ENCODE results near the gene MET.

MET gene

DNA sequence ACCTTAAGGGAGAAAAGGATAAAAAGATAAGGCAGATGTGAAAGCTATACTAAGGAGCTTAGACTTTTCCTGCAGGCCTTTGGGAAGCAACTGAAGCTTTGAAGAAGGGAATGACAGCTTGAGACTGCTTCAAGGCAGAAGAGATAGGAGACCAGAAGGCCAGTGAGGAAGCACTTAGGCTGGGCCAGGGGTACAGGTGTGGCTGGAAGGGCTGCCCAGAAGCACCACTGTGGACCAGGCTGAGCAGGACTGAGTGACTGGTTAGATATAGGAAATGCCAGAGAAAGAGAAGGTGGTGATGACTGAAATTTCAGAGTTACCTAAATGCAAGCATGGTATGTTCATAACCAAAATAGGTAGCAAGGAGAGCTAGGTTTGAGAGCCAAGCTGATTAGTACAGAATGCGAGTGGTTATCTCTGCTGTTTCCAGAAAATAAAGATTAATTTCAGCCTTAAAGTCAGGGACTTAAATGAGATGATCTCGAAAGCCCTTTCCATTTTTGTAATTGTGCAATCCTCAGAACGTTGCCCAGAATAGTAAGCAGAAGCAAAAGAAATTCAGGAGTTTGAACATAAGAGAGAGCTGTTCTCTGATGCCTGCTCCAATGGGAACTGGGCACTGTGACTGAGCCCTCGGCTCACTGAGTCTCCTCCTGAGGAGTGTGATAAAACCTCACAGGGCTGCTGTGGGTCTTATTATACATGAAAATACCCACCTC is 54.9 kb downstream of the MET start:
- H2AFZ ChIP-seq (ENCODE audit: low read depth) = no peak overlapping the region
- H3K9ac ChIP-seq = no peak overlapping the region
- H3K27ac ChIP-seq = no peak overlapping the region
- H3K4me3 ChIP-seq (IDR thresholded peaks at IDR 0.05; ENCODE audit: insufficient read depth, low read depth, low read length) = no peak overlapping the region
- no peaks in the 10 kb centered on the region for H3K36me3 ChIP-seq (ENCODE audit: insufficient read depth)
- no peaks in the 10 kb centered on the region for H3K4me1 ChIP-seq (ENCODE audit: low read depth, poor library complexity, severe bottlenecking)
- H3K79me2 ChIP-seq (ENCODE audit: insufficient read depth, low read depth) = no peaks in the 10 kb centered on the region
- no peaks in the 10 kb centered on the region for H4K20me1 ChIP-seq (ENCODE audit: insufficient read depth)
- no peak overlapping the region for H3K4me2 ChIP-seq
- H3K27me3 ChIP-seq (ENCODE audit: insufficient read depth, low read depth) = no peaks in the 10 kb centered on the region
- TF ChIP-seq, protein P1, sequence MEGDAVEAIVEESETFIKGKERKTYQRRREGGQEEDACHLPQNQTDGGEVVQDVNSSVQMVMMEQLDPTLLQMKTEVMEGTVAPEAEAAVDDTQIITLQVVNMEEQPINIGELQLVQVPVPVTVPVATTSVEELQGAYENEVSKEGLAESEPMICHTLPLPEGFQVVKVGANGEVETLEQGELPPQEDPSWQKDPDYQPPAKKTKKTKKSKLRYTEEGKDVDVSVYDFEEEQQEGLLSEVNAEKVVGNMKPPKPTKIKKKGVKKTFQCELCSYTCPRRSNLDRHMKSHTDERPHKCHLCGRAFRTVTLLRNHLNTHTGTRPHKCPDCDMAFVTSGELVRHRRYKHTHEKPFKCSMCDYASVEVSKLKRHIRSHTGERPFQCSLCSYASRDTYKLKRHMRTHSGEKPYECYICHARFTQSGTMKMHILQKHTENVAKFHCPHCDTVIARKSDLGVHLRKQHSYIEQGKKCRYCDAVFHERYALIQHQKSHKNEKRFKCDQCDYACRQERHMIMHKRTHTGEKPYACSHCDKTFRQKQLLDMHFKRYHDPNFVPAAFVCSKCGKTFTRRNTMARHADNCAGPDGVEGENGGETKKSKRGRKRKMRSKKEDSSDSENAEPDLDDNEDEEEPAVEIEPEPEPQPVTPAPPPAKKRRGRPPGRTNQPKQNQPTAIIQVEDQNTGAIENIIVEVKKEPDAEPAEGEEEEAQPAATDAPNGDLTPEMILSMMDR (conservative IDR thresholded peaks at IDR 0.05; ENCODE audit: low read depth, low read length) = no peak

DNA sequence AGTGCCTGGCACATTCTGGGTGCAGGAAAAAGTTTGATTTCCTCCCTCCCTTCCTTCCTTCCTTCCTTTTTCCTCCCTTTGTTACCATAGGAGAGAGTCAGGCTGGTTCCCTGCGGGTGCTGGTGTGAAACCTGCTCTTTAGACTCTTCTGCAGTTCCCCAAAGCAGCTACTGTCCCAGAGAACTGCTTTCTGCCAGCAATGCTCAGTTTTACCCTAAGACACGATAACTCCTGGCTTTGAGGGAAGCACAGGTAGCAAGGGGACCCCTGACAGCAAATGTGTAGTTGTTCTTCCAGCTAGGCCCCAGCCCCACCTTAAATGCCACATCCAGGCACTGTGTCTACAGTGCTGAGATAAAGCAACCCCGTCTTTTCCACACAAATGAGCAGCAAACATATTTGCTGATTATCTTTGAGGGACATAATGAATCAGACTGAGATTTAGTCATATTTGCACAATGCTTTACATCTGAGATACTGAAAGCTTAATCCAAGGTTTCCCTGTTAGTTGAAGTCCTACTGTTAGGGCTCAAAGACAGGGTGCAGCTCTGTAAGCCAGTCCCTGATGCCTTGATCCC is 55.5 kb downstream of the MET start:
- Histone ChIP-seq H3K9ac (no peak overlapping the region), H3K36me3 (ENCODE audit: insufficient read depth) (no peaks in the 10 kb centered on the region), H2AFZ (ENCODE audit: low read depth) (no peak overlapping the region), H4K20me1 (ENCODE audit: insufficient read depth) (no peaks in the 10 kb centered on the region), H3K27me3 (ENCODE audit: insufficient read depth, low read depth) (no peaks in the 10 kb centered on the region), H3K27ac (no peak overlapping the region), H3K4me3 (IDR thresholded peaks at IDR 0.05; ENCODE audit: insufficient read depth, low read depth, low read length) (no peak overlapping the region), H3K79me2 (ENCODE audit: insufficient read depth, low read depth) (no peaks in the 10 kb centered on the region), H3K4me1 (ENCODE audit: low read depth, poor library complexity, severe bottlenecking) (no peaks in the 10 kb centered on the region), H3K4me2 (no peak overlapping the region)
- TF ChIP-seq, protein P1 (conservative IDR thresholded peaks at IDR 0.05; ENCODE audit: low read depth, low read length) = no peak

DNA sequence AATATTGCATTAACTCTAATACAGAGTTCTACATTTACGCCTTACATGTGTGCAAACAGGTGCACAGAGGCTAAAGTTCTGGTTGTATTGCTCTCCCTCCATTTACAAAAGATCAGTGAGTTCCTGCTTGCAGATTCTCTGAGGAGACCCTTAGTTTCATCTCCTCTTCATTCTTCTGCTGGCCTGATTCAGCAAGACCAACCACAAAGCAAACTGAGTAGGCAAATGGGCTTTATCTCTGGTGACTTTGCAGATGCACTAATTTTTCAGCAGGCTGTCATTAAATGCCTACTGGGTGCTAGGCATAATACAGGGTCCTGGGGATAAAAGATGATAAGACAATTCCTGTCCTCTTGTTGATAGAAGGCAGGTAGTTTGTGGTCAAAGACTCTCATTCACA is 56.4 kb downstream of the MET start:
- no peak overlapping the region for H3K27ac ChIP-seq
- no peak overlapping the region for H3K4me3 ChIP-seq (IDR thresholded peaks at IDR 0.05; ENCODE audit: insufficient read depth, low read depth, low read length)
- no peak overlapping the region for H3K4me2 ChIP-seq
- H3K79me2 ChIP-seq (ENCODE audit: insufficient read depth, low read depth) = no peaks in the 10 kb centered on the region
- no peaks in the 10 kb centered on the region for H3K4me1 ChIP-seq (ENCODE audit: low read depth, poor library complexity, severe bottlenecking)
- no peaks in the 10 kb centered on the region for H4K20me1 ChIP-seq (ENCODE audit: insufficient read depth)
- H3K27me3 ChIP-seq (ENCODE audit: insufficient read depth, low read depth) = no peaks in the 10 kb centered on the region
- H2AFZ ChIP-seq (ENCODE audit: low read depth) = no peak overlapping the region
- no peaks in the 10 kb centered on the region for H3K36me3 ChIP-seq (ENCODE audit: insufficient read depth)
- TF ChIP-seq, protein P1 (conservative IDR thresholded peaks at IDR 0.05; ENCODE audit: low read depth, low read length) = no peak
- H3K9ac ChIP-seq = no peak overlapping the region

DNA sequence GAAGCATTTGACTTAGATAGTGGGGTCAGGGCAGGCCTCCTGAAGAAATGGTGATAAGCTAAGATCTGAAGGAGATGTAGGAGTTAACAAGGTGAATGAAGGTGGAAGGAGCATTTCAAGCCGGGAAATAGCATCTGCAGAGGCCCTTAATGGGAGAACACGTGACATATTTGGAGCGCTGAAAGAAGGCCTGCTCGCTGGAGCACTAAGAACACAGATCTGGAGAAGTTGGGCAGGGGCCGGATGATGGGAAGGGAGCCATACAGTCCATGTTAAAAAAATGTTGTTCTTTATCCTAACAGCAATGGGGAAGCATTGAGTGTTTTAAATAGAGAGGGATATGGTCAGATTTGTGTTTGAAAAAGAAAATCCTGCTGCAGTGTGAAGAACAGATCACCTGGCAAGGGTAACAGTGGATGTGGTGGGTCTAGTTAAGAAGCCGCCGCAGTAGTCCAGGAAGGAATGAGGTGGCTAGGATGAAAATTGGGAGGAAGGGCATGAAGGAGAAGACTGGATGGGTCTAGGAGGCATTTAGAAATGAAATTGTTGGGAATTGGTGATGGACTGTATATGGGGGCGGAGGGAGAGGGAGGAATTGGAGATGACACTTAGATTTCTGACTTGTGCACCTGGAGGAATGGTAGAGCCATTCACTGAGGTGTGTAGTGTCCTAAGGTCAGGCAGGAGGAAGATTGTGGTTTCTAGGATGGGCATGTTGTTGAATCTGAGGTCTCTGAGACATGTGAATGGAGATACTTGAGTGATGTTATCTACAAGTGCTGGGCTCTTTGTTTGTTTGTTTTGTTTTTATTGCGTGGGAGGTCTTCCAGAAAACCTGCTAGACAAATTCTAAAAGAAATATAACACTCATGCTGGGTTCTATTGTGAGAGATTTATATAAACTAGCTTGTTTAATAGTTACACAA is 58.4 kb downstream of the MET start:
- no peak overlapping the region for H3K9ac ChIP-seq
- H3K36me3 ChIP-seq (ENCODE audit: insufficient read depth) = no peaks in the 10 kb centered on the region
- H3K79me2 ChIP-seq (ENCODE audit: insufficient read depth, low read depth) = no peaks in the 10 kb centered on the region
- H3K4me1 ChIP-seq (ENCODE audit: low read depth, poor library complexity, severe bottlenecking) = no peaks in the 10 kb centered on the region
- no peak overlapping the region for H3K27ac ChIP-seq
- H2AFZ ChIP-seq (ENCODE audit: low read depth) = no peak overlapping the region
- no peak overlapping the region for H3K4me3 ChIP-seq (IDR thresholded peaks at IDR 0.05; ENCODE audit: insufficient read depth, low read depth, low read length)
- H4K20me1 ChIP-seq (ENCODE audit: insufficient read depth) = no peaks in the 10 kb centered on the region
- TF ChIP-seq, protein P1 (conservative IDR thresholded peaks at IDR 0.05; ENCODE audit: low read depth, low read length) = no peak
- no peak overlapping the region for H3K4me2 ChIP-seq
- H3K27me3 ChIP-seq (ENCODE audit: insufficient read depth, low read depth) = no peaks in the 10 kb centered on the region

All from KMS-11 (cell line).